Measurements from ENCODE around the gene CCL26. TPM values are rescaled to one million over a fixed set of nuclear protein-coding genes. Genes with fewer than 3 reads are reported as not detected.

The CCL26 gene
- total and polyA plus RNA-seq, 9 of the 15 experiments (the other 6 are each of a cell fraction or from before 2014, with no cell fraction given): 2.3 to 26.8 (median 8.4) TPM

DNA sequence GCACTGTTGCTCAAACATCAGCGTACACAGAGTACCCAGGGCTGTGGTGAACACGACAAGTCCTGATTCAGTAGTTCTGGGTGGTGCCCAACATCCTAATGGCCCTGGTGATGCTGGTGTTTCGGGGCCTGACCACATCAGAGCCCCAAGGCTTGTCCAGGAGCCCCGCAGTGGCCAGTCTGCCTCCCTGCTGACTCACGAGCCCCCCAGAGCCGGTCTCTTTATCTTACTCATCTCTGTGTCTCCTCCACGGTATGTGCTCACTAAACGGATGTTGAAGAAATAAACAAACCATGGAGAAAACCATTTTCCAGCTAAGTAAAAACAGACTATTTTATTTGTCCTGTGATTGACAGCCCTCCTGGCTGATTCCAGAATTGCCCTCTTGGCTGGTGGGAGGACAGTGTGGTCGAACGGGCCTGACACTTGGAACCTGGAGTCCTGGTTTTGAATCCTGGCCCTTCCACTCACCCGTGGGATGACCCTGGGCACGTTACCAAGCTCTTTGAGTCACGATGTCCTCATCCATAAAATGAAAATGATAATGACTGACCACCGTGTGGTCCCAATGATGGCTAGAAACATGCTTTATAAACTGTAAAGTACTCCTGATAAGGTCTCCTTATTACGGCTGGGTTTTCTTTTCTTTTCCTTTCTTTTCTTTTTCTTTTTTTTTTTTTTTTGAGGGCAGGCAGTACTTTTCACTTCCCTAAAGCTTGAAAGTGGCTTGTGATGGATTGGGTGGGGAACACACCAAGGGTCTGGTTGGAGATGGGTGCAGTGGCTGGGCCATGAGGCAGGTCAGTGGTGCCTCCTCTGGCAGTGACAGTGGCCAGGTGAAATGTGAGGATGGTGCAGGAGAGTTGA is 39.0 kb downstream of the CCL26 start (continued):
- TF ChIP-seq, protein P1, sequence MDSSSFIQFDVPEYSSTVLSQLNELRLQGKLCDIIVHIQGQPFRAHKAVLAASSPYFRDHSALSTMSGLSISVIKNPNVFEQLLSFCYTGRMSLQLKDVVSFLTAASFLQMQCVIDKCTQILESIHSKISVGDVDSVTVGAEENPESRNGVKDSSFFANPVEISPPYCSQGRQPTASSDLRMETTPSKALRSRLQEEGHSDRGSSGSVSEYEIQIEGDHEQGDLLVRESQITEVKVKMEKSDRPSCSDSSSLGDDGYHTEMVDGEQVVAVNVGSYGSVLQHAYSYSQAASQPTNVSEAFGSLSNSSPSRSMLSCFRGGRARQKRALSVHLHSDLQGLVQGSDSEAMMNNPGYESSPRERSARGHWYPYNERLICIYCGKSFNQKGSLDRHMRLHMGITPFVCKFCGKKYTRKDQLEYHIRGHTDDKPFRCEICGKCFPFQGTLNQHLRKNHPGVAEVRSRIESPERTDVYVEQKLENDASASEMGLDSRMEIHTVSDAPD (CRISPR knock-in tag; IDR thresholded peaks at IDR 0.05): no peak
- TF ChIP-seq, protein P2, sequence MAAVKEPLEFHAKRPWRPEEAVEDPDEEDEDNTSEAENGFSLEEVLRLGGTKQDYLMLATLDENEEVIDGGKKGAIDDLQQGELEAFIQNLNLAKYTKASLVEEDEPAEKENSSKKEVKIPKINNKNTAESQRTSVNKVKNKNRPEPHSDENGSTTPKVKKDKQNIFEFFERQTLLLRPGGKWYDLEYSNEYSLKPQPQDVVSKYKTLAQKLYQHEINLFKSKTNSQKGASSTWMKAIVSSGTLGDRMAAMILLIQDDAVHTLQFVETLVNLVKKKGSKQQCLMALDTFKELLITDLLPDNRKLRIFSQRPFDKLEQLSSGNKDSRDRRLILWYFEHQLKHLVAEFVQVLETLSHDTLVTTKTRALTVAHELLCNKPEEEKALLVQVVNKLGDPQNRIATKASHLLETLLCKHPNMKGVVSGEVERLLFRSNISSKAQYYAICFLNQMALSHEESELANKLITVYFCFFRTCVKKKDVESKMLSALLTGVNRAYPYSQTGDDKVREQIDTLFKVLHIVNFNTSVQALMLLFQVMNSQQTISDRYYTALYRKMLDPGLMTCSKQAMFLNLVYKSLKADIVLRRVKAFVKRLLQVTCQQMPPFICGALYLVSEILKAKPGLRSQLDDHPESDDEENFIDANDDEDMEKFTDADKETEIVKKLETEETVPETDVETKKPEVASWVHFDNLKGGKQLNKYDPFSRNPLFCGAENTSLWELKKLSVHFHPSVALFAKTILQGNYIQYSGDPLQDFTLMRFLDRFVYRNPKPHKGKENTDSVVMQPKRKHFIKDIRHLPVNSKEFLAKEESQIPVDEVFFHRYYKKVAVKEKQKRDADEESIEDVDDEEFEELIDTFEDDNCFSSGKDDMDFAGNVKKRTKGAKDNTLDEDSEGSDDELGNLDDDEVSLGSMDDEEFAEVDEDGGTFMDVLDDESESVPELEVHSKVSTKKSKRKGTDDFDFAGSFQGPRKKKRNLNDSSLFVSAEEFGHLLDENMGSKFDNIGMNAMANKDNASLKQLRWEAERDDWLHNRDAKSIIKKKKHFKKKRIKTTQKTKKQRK (IDR thresholded peaks at IDR 0.05; ENCODE audit: borderline replicate concordance, low read depth, low read length): no peak
- no peak for TF ChIP-seq PTBP1 (IDR thresholded peaks at IDR 0.05; ENCODE audit: low read depth, low read length)
- TF ChIP-seq, protein P3, sequence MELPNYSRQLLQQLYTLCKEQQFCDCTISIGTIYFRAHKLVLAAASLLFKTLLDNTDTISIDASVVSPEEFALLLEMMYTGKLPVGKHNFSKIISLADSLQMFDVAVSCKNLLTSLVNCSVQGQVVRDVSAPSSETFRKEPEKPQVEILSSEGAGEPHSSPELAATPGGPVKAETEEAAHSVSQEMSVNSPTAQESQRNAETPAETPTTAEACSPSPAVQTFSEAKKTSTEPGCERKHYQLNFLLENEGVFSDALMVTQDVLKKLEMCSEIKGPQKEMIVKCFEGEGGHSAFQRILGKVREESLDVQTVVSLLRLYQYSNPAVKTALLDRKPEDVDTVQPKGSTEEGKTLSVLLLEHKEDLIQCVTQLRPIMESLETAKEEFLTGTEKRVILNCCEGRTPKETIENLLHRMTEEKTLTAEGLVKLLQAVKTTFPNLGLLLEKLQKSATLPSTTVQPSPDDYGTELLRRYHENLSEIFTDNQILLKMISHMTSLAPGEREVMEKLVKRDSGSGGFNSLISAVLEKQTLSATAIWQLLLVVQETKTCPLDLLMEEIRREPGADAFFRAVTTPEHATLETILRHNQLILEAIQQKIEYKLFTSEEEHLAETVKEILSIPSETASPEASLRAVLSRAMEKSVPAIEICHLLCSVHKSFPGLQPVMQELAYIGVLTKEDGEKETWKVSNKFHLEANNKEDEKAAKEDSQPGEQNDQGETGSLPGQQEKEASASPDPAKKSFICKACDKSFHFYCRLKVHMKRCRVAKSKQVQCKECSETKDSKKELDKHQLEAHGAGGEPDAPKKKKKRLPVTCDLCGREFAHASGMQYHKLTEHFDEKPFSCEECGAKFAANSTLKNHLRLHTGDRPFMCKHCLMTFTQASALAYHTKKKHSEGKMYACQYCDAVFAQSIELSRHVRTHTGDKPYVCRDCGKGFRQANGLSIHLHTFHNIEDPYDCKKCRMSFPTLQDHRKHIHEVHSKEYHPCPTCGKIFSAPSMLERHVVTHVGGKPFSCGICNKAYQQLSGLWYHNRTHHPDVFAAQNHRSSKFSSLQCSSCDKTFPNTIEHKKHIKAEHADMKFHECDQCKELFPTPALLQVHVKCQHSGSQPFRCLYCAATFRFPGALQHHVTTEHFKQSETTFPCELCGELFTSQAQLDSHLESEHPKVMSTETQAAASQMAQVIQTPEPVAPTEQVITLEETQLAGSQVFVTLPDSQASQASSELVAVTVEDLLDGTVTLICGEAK (IDR thresholded peaks at IDR 0.05): 0 out of 2 replicates have a peak, but pooled peaks have one; percentile 35
- TF ChIP-seq, protein P3 (CRISPR knock-in tag; IDR thresholded peaks at IDR 0.05): no peak
- peak; percentile 38; the same call in 1 of the 2 replicates for TF ChIP-seq FOSL1 (tag; conservative IDR thresholded peaks at IDR 0.05)
- TF ChIP-seq EZH2 (IDR thresholded peaks at IDR 0.05; ENCODE audit: borderline replicate concordance, low read depth, low read length): no peak
